Stimulated activated CD4-positive, alpha-beta T cell treated with anti-CD3 and anti-CD28 coated beads, TNF-alpha, amount 100 ng/mL, for 1 hour (primary cell): ENCODE results near the gene AP5S1.
A peak's percentile ranks its signal among the peaks of the same experiment; 100 is the strongest.
"Not testable (repeated sequence)": the region's sequence is repeated elsewhere in the genome, so short reads cannot be mapped to it uniquely, and the experiment has no call there.

ENCODE experiments used
- DNase-seq, 3 donors: peaks; one replicate each; pipeline ENCODE4 v3.0.0-alpha.2; 2020; ENCODE audit warnings: low read depth in 3 of 3, low spot score in 1 of 3

AP5S1 gene

GRCh38 chr20:3789201-3789600 lies 31.1 kb upstream of the AP5S1 start:
- DNase-seq, result not testable (repeated sequence)

DNA sequence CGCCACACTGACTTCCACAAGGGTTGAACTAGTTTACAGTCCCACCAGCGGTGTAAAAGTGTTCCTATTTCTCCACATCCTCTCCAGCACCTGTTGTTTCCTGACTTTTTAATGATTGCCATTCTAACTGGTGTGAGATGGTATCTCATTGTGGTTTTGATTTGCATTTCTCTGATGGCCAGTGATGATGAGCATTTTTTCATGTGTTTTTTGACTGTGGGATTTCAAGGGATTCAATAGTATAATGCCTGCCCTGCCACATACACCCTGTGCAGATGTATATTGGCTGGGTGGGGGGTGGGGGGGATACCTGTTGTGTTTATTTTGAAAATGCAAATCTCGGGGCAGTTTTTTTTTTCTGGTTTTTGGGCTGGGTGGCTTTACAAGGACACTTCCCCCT lies 26.2 kb upstream of the AP5S1 start:
- not testable (repeated sequence) for DNase-seq

DNA sequence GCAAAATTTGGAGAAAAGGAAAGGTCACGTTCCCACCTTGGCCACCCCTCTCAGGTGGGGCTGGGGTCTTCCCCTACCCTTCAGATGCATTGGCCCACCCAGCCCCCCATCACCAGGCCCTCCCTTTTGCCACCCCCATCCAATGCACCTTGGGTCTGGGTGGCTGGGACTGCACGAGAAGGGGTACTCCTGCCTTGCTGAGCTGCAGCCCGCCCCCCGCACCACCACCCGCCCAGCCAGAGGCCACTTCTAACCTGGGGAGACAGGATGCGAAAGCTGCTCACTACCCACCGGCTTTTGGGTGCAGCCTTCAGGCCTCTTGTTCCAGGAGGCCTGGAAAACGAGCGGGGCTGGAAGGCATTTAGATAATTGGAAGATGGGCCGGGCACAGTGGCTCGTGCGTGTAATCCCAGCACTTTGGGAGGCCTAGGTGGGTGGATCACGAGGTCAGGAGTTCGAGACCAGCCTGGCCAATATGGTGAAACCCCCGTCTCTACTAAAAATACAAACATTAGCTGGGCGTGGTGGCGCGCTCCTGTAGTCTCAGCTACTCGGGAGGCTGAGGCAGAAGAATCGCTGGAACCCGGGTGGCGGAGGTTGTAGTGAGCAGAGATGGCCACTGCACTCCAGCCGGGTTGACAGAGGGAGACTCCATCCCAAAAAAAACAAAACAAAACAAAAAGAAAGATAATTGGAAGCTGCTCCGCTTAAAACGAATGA lies 25.5 kb upstream of the AP5S1 start:
- DNase-seq, result no peak

DNA sequence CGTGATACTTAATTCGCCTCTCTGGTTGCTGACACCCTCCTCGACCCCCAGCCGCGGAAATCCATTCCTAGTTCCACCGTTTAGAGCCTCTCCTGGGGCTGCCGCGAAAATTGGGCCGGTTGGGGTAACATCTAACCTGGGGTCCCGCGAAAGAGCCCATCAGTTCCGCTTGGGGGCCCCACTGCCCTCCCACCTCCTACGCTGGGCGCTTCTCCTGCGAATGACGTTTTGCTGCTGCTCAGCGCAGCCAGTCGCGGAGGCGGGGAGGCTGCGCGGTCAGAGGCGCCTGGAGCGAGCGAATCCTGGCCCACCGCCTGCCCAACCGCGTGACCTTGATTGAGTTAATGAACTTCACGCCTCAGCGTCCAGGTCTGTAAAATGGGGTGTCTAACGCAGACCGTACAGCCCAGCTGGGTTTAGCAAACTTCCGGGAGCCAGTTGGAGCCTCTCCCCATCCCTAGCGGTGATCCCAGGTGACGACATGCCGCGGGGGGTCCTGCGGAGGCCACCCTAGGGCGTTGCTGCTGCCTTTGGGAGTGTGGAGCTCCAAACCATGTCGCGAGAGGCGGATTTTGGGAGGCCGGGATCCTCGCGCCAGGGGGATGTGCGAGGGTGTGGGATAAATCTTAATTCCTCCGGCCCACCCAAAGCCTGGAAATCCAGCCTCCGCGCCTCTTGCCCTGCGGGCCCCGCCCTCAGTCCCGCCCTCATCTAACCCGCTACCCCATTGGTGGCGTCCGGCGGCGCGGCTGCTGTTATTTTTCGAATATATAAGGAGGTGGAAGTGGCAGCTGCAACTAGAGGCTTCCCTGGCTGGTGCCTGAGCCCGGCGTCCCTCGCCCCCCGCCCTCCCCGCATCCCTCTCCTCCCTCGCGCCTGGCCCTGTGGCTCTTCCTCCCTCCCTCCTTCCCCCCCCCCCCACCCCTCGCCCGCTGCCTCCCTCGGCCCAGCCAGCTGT lies 24.6 kb upstream of the AP5S1 start, which contains the start of gene CDC25B:
TSS of gene CDC25B (plus strand) at position 800 of the 958 bp plus-strand sequence. CDS start 222 bp downstream, outside the sequence.
- DNase-seq, result peak; percentile 70 to 78 (median 72)

DNA sequence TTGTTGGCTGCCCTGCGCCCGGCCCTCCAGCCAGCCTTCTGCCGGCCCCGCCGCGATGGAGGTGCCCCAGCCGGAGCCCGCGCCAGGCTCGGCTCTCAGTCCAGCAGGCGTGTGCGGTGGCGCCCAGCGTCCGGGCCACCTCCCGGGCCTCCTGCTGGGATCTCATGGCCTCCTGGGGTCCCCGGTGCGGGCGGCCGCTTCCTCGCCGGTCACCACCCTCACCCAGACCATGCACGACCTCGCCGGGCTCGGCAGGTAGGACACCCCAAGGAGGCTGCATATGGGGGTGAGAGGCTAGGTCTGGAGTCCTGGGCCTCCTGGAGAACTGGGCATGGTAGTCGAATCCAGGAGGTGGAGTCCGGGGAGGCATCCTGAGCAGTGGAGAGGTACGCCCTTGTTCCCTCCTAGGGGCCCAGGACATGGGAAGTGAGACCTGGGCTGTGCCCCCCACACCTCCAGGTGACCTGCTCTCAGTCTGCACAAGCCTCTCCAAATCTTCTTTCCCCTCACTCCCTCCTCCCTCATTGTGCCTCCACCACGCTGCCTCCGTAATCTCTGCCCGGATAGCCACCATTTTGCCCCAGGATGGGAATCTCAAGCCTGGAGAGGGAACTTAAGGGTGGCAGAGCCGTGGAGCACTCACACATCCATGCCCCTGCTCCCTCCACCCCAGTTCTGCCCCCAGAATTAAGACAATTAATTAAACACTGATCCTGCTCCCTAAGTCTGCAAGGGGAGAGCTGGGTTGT lies 23.7 kb upstream of the AP5S1 start:
- DNase-seq, result no peak

- DNase-seq, result no peak
These were observed 23.2 kb upstream of the AP5S1 start for GRCh38 chr20:3797226-3797545.

- no peak for DNase-seq
These were observed 22.6 kb upstream of the AP5S1 start for GRCh38 chr20:3797592-3798372.

- DNase-seq, result no peak
These were observed 22.0 kb upstream of the AP5S1 start for GRCh38 chr20:3798373-3798768.

GRCh38 chr20:3798908-3799248 lies 21.5 kb upstream of the AP5S1 start:
- DNase-seq, result no peak

GRCh38 chr20:3800256-3800877 lies 20.0 kb upstream of the AP5S1 start:
- no peak for DNase-seq

- no peak for DNase-seq
These were observed 19.5 kb upstream of the AP5S1 start for GRCh38 chr20:3800878-3801260.

DNA sequence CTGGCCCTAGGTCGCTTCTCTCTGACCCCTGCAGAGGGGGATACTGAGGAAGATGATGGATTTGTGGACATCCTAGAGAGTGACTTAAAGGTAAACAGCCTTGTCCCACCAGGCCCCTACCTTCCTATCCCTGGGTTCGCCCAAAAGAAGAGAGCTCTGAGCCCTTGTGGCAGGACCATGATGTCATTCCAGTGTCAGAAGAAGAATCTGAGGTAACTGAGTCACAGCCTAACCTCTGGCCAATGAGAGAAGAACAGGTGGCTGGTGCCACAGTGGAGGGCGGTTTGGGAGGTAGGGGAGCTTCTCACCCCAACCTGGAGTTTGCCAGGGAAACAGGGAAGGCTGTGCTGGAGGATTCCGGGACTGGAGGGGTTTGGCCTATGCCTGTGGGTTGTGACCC lies 19.0 kb upstream of the AP5S1 start:
- no peak for DNase-seq

GRCh38 chr20:3801846-3802245 lies 18.5 kb upstream of the AP5S1 start:
- DNase-seq, result no peak

DNA sequence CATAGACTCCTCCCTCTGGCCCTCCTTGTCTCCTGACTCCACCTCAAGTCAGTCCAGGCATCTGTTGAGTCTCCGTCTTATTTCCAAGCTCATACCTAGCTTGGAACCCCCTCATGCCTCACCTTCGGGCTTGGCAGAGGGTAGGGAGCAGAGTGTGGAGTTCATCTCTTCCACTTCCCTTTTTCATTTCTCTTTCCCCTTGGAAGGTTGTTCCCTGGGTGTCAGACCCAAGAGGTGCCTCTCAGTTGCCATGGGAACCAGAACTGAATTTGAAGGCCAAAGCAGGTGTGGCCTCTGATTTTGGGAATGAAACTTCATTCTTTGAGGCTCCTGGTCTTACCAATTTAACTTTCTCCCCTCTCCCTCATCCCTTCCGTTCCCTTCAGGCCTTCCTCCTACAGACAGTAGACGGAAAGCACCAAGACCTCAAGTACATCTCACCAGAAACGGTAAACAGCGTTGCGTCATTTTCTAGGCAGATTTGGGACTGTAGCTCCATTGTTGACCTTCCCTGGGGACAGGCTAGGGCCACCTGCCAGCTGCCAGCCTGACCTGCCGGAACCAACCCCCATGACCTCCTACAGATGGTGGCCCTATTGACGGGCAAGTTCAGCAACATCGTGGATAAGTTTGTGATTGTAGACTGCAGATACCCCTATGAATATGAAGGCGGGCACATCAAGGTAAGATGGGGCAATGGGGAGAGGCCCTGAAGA lies 17.7 kb upstream of the AP5S1 start:
- DNase-seq, result no peak

GRCh38 chr20:3803289-3803688 lies 17.1 kb upstream of the AP5S1 start:
- DNase-seq, result no peak

DNA sequence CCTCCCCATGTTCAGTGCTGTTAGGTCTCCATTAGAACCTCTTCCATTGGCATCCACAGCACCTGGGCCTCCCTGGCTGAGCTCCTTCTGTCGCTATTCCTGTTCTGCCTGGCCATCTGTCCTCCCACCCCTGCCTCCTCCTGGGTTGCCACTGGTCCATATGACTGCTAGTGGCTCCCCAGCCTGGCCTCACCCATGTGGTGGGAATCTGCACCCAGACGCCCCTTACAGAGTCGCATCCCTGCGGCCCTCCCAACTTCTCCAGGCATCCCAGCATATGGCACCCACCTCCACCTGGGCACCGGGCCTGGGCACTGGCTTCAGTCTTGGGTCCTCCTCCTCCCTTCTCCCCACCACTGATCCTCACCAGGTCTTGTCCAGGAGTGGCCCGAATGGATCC lies 16.5 kb upstream of the AP5S1 start:
- no peak for DNase-seq

DNA sequence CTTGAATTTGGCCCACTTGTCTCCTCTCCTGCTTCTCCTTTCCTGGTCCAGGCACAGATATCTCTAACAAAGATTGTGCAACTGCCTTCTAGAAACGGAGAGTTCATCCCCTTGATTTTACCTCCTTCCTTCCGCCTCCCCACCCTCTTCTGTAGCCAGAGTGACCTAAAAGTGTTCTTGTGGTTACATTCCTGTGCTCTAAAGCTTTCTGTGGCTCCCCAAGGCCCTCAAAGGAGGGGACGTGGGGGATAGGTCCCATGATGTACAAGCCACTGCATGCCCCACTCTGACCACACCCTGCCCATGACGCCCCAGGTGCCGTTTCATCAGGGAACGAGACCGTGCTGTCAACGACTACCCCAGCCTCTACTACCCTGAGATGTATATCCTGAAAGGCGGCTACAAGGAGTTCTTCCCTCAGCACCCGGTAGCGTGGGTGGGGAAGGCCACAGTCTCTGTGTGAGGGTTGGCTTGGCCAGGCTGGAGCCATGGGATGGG lies 16.0 kb upstream of the AP5S1 start:
- no peak for DNase-seq

DNA sequence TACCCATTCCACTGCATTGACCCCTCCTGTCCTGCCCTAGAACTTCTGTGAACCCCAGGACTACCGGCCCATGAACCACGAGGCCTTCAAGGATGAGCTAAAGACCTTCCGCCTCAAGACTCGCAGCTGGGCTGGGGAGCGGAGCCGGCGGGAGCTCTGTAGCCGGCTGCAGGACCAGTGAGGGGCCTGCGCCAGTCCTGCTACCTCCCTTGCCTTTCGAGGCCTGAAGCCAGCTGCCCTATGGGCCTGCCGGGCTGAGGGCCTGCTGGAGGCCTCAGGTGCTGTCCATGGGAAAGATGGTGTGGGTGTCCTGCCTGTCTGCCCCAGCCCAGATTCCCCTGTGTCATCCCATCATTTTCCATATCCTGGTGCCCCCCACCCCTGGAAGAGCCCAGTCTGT lies 15.6 kb upstream of the AP5S1 start:
- no peak for DNase-seq

DNA sequence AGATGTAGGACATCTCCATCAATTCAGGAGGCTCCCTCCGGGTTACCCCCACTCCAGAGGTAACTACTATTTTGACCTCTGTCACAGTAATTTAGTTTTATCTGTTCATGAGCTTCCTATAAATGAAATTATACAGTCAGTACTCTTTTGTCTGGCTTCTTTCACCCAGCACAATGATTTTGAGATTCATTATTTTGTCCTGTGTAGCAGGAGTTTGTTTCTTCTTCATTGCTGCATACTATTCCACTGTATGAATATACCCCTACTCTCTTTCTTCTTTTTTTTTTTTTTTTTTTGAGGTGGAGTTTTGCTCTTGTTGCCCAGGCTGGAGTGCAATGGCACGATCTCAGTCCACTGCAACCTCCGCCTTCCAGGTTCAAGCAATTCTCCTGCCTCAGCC lies 11.8 kb upstream of the AP5S1 start:
- no peak for DNase-seq
